Uterus (tissue), 4 donors: ENCODE results near the gene FIZ1. TPM values are rescaled to one million over a fixed set of nuclear protein-coding genes. Genes with fewer than 3 reads are reported as not detected.

Experiments
- DNase-seq, 2 donors: peaks; one replicate each; pipeline ENCODE4 v3.0.0-alpha.2; 2019 to 2020
- H3K27ac ChIP-seq, 2 donors: fragments of 200-600 bp; sonication (generic); 1 replicate in 1 of 2; 2 replicates in 1 of 2; pipeline ENCODE4 v1.5.1; 2016 to 2018
- H3K27me3 ChIP-seq, 2 donors: fragments of 200-600 bp; sonication (generic); one replicate each; pipeline ENCODE4 v1.5.1; 2018 to 2019; ENCODE audit warnings: control low read depth in 1 of 2
- H3K36me3 ChIP-seq, 2 donors: fragments of 200-600 bp; sonication (generic); one replicate each; pipeline ENCODE4 v1.5.1; 2019; ENCODE audit warnings: control low read depth in 1 of 2
- H3K4me1 ChIP-seq, 2 donors: fragments of 200-600 bp; sonication (generic); one replicate each; pipeline ENCODE4 v1.5.1; 2018 to 2019; ENCODE audit warnings: control low read depth in 1 of 2
- H3K4me3 ChIP-seq, 2 donors: fragments of 200-600 bp; sonication (generic); 1 replicate in 1 of 2; 2 replicates in 1 of 2; pipeline ENCODE4 v1.5.1; 2018 to 2019; ENCODE audit warnings: mild to moderate bottlenecking in 1 of 2
- H3K9me3 ChIP-seq, 2 donors: fragments of 200-600 bp; sonication (generic); one replicate each; pipeline ENCODE4 v1.5.1; 2019; ENCODE audit warnings: control low read depth in 1 of 2
- CTCF ChIP-seq, 4 experiments: fragments of 200-600 bp in 2 of 4; fragments of 450-650 bp in 2 of 4; sonication (generic) in 2 of 4; IDR thresholded peaks; one replicate each; pipeline ENCODE4 v1.5.1; 2016 to 2019; ENCODE audit warnings: antibody characterized with exemption in 4 of 4, mild to moderate bottlenecking in 2 of 4, moderate library complexity in 1 of 4
- POLR2A ChIP-seq, 2 donors: fragments of 450-650 bp; IDR thresholded peaks; one replicate each; pipeline ENCODE4 v1.6.1; 2016; ENCODE audit warnings: antibody characterized with exemption in 2 of 2, mild to moderate bottlenecking in 1 of 2, moderate library complexity in 1 of 2
- intact Hi-C: fragments of 100-400 bp; cut with DNase I; formaldehyde crosslinking; loops from one replicate; pipeline ENCODE4 v1.15.1; 2023; ENCODE audit warnings: low total_unique reads
- total RNA-seq, 4 donors: library from RNA; depleted of rRNA in 3 of 4; stranded (reverse); fragments of >200 nt in 3 of 4; gene quantifications; one replicate each; pipeline versions ENCODE4 v1.1.0 to v1.2.4, GENCODE V29; 2014 to 2023
- donor health status: DM: yes; HTN: yes; CAD: no.

Gene FIZ1
- total RNA-seq, 4 donors from 2014 or later, result 0.26 to 19.3 (median 2.4) TPM

- TF ChIP-seq CTCF (IDR thresholded peaks at IDR 0.05) (no peak), POLR2A (IDR thresholded peaks at IDR 0.05) (no peak)
- Histone ChIP-seq H3K4me1 (peaks cover 0 to 5% of the 10 kb centered on the region in 2 donors), H3K4me3 (no peak overlapping the region), H3K27me3 (no peaks in the 10 kb centered on the region), H3K27ac (peak overlapping the region; percentile 20 to 43), H3K9me3 (no peaks in the 10 kb centered on the region), H3K36me3 (no peaks in the 10 kb centered on the region)
- intact Hi-C loops, result no loop called here
- DNase-seq, result no peak
These were observed 49.6 kb downstream of the FIZ1 start for GRCh38 chr19:55549500-55550320.

GRCh38 chr19:55546822-55547614, 52.3 kb downstream of the FIZ1 start:
- DNase-seq, result peak; percentile 44 to 65
- TF ChIP-seq CTCF (IDR thresholded peaks at IDR 0.05) (no peak), POLR2A (IDR thresholded peaks at IDR 0.05) (no peak)
- Histone ChIP-seq H3K36me3 (no peaks in the 10 kb centered on the region), H3K27me3 (no peaks in the 10 kb centered on the region), H3K4me3 (no peak overlapping the region), H3K27ac (peak overlapping the region; percentile 64 to 78), H3K4me1 (no peaks in the 10 kb centered on the region), H3K9me3 (no peaks in the 10 kb centered on the region)
- intact Hi-C loops, result no loop called here

- no peaks in the 10 kb centered on the region for H3K27me3 ChIP-seq
- TF ChIP-seq POLR2A (IDR thresholded peaks at IDR 0.05), result no peak
- no peak for TF ChIP-seq CTCF (IDR thresholded peaks at IDR 0.05)
- no peak overlapping the region for H3K4me3 ChIP-seq
- H3K27ac ChIP-seq, result peak overlapping the region in 1 of 2 donors; percentile 78
- no peaks in the 10 kb centered on the region for H3K4me1 ChIP-seq
- no peak for DNase-seq
- no peaks in the 10 kb centered on the region for H3K36me3 ChIP-seq
- no peaks in the 10 kb centered on the region for H3K9me3 ChIP-seq
- intact Hi-C loops, result no loop called here
These were observed 53.3 kb downstream of the FIZ1 start for GRCh38 chr19:55546011-55546410.

GRCh38 chr19:55545443-55545842, 53.9 kb downstream of the FIZ1 start, which contains the start of gene SBK3:
Gene SBK3 (minus strand): TSS chr19:55545543. CDS start chr19:55545543, 0 bp downstream.
- DNase-seq, result no peak
- TF ChIP-seq POLR2A (IDR thresholded peaks at IDR 0.05) (no peak), CTCF (IDR thresholded peaks at IDR 0.05) (no peak)
- Histone ChIP-seq H3K4me1 (no peaks in the 10 kb centered on the region), H3K9me3 (no peaks in the 10 kb centered on the region), H3K27ac (peak within 1 kb of the TSS; percentile 64 to 78), H3K27me3 (no peaks in the 10 kb centered on the region), H3K36me3 (no peaks in the 10 kb centered on the region), H3K4me3 (no peak within 1 kb of the TSS)
- intact Hi-C loops, result no loop called here
